D721Med (cell line): ENCODE data around the gene ELAPOR2.

ENCODE experiments used
- DNase-seq: peaks from one replicate; pipeline ENCODE4 v3.0.0; 2011; ENCODE audit warnings: low spot score; ENCODE audit not compliant: insufficient read length
- FAIRE-seq: peaks from 2 replicates; lab custom pipeline; 2011; peaks lifted over from hg19 to GRCh38; lab: Jason Lieb, UNC
- TF ChIP-seq, protein P1 (sequence below): IDR thresholded peaks from 2 replicates; pipeline ENCODE4 v1.5.1; 2012; ENCODE audit warnings: mild to moderate bottlenecking, control low read depth; ENCODE audit not compliant: insufficient read depth; ENCODE audit errors: missing control alignments

The ELAPOR2 gene

DNA sequence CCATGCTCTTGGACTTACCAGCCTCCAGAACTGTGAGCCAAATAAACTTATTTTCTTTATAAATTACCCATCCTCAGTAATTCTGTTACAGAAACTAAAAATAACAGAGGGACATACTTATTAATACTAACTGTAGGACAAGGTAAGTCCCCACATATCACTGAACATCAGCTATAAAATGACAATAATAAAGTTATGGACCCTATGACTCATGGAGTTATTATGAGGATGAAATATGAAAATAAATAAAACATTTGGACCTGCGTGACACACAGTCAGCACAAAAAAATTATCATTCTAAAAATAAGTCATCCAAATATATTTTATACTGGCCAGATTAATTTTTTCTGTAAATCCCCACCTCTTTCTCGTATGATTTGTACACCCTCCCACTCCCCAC, 34.9 kb upstream of the ELAPOR2 start:
- TF ChIP-seq, protein P1, sequence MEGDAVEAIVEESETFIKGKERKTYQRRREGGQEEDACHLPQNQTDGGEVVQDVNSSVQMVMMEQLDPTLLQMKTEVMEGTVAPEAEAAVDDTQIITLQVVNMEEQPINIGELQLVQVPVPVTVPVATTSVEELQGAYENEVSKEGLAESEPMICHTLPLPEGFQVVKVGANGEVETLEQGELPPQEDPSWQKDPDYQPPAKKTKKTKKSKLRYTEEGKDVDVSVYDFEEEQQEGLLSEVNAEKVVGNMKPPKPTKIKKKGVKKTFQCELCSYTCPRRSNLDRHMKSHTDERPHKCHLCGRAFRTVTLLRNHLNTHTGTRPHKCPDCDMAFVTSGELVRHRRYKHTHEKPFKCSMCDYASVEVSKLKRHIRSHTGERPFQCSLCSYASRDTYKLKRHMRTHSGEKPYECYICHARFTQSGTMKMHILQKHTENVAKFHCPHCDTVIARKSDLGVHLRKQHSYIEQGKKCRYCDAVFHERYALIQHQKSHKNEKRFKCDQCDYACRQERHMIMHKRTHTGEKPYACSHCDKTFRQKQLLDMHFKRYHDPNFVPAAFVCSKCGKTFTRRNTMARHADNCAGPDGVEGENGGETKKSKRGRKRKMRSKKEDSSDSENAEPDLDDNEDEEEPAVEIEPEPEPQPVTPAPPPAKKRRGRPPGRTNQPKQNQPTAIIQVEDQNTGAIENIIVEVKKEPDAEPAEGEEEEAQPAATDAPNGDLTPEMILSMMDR, result no peak
- no peak for FAIRE-seq

DNA sequence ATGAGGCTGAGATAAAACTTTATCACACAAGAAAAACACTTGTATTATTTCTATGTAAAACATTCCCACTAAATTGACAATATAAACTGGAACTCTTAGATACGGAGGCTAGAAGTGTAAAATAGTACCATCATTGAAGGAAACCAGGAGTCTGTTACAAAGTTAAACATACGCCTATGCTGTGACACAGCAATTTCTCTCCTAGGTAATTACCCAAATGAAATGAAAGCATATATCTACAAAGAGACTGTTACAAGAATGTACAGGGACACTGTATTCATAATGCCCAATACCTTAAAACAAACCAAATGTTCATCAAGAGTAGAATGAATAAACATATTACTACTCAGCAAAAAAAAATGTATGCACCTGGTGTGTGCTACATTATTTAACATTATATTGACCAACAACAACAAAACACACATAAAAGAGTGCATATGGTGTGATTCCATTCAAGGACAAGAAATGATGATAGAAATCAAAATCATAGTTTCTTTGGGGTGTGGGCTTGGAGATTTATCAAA, 33.2 kb upstream of the ELAPOR2 start:
- FAIRE-seq (no peak), DNase-seq (no peak)
- TF ChIP-seq, protein P1, result no peak

More for the DNA sequence above, 34.9 kb upstream of the ELAPOR2 start:
- no peak for DNase-seq

DNA sequence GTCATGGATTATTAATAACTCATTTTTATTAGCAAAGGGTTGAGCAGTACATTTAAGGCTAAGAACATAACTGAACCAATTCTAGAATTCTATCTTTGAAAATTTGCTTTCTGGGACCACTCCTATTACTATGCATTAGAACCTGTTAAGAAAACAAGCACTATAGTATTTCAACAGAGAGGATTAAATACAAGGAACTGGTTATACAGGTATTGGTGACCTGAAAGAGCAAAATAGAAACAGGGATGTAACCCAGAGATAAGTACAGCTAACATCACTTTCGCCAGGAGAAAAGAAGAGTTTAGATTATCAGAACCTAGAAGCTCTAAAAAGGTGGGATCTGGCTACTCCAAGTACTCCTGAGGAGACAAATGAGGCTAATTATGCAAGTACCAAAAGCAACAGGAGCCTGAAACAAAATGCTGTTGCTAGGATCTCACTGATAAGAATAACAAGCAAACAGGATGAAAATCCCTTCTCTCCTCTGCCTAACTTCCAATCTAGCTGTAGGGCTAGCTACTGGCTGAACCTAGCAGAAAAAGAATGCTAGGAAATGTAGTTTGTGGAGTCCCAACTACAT, 32.1 kb upstream of the ELAPOR2 start:
- no peak for DNase-seq
- FAIRE-seq, result no peak
- TF ChIP-seq, protein P1, result no peak

DNA sequence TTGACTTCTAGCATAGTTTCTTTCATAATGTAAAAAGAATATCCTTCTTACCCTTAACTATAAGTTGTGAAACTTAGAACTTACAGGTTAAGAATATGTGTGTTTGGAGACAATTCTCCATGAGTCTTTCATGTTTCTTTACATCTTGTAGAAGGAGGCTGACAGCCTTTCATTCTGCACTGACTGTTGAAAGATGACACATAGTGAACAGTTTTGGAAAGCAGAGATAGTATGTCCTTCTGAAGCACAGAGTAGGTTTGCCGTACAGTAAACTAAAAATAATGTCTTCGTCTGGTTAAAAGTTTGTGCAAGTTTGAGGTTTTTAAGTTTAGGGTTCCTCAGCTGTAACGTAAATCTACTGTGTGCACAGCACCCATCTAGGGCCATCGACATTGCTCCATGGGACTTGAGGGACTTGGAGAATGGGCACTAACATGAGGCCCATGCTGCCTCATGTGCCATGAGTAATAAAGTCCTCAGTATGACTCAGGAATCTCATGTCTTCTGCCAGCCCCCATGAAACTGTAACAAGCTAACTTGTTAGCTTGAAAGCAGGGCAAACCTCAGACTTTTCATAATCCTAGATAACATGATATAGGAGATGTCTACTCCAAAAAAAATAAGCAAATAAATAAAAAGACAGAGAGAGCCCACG, 24.5 kb upstream of the ELAPOR2 start:
- FAIRE-seq, result no peak
- no peak for DNase-seq
- TF ChIP-seq, protein P1, result no peak

DNA sequence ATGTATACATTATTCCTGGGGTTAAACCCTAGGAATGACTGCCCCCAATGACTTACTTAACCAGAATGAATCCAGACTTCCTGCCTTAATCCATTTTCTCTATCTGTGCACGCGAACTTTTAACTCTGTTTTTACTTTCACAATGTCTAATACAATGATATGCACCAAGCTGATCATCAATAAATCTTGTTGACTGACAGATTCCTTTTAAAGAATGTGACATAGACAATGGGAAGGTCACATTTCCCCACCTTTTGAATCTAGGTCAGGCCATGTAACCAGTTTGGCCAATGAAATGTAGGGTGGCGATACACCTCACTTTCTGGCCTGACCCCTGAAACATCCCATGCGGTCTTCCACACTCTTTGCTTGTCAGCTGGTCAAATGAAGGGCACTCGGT, 23.2 kb upstream of the ELAPOR2 start:
- no peak for FAIRE-seq

DNA sequence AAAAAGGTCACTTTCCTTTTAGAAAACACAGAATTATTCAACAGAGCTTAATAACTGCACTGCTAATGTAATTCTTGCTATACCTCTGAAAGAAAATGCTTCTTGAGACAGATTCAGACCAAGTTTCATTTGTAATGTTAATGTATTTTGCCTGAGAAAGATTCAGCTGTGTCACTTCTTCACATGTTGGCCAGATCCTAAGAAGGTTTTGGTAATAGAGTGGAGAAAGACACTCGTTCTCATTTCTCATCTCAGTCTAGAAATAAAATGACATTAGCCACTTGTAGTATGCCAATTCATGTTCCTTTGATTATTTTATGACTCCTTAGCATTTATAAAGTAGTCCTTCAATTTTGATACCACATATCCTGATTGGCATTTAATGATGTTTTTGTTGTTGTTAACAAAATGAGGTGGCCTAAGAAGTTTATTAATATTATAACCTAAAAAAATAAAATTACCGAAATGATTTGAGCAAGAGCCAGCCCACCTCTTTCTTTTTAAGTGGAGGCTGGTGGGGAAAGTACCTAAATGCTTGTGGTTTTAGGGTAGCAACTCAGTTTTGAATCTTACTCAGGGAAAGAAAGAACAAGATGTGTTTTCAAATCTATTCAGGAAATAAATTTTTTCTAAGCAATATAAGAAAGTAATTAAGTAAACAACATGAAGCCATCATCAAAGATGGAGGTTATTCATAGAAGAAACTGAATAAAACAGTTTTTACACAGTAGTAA, 16.4 kb upstream of the ELAPOR2 start:
- FAIRE-seq (no peak), DNase-seq (no peak)
- TF ChIP-seq, protein P1, result no peak

More for the DNA sequence above, 23.2 kb upstream of the ELAPOR2 start:
- TF ChIP-seq, protein P1, result no peak
- no peak for DNase-seq
